ENCODE results near the gene CCDC141. TPM values are rescaled to one million over a fixed set of nuclear protein-coding genes. Genes with fewer than 3 reads are reported as not detected.

The CCDC141 gene
- total and polyA plus RNA-seq, 2 experiments from 2014 or later: 3.0 to 7.2 TPM

DNA sequence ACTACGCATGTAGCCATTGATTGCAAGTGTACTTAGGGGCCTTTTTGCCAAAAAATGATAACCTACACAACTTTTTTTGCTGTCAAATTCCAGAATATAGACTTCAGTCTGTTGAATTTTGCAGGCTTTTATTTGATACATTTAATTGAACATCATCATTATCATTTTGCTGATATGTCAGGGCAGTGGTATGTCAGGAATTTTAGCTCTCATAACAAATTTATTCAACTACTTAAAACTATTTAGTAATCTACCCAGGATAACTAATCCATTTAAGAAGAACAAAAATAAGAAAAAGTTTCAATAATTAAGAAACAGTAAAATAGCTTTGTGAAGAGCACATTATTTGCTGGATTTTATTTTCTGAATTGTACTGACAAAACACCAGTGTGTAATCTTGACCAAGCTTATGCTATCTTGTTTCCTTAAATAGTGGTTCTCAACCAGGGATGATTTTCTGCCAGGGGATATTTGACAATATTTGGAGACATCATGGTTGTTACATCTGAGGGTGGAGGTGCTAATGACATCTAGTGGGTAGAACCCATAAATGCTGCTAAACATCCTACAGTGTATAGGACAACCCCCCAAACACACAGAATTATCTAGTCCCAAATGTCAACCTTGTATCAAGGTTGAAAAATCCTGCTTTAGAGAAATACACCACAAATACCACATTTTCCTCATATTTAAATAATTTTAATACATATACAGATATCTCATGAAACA lies 230.6 kb downstream of the CCDC141 start:
- H3K4me1 ChIP-seq (ENCODE audit: insufficient read depth): no peaks in the 10 kb centered on the region
- H3K79me2 ChIP-seq: no peaks in the 10 kb centered on the region
- H3K36me3 ChIP-seq (replicated peaks; ENCODE audit: insufficient read depth, low read depth): no peaks in the 10 kb centered on the region
- WGBS (ENCODE audit: low lambda C conversion rate, missing lambda C conversion rate): 93% methylated on average over 1 of the region's 1 CpG
- no peak overlapping the region for H2AFZ ChIP-seq
- no peaks in the 10 kb centered on the region for H3K9me3 ChIP-seq (ENCODE audit: low read depth)
- H3K27ac ChIP-seq: no peak overlapping the region
- no peak overlapping the region for H3K4me3 ChIP-seq
- TF ChIP-seq EZH2phosphoT487 (IDR thresholded peaks at IDR 0.05; ENCODE audit: low read depth, severe bottlenecking, unreplicated experiment) (no peak), EZH2 (IDR thresholded peaks at IDR 0.05; ENCODE audit: borderline replicate concordance) (no peak)
- TF ChIP-seq, protein P1, sequence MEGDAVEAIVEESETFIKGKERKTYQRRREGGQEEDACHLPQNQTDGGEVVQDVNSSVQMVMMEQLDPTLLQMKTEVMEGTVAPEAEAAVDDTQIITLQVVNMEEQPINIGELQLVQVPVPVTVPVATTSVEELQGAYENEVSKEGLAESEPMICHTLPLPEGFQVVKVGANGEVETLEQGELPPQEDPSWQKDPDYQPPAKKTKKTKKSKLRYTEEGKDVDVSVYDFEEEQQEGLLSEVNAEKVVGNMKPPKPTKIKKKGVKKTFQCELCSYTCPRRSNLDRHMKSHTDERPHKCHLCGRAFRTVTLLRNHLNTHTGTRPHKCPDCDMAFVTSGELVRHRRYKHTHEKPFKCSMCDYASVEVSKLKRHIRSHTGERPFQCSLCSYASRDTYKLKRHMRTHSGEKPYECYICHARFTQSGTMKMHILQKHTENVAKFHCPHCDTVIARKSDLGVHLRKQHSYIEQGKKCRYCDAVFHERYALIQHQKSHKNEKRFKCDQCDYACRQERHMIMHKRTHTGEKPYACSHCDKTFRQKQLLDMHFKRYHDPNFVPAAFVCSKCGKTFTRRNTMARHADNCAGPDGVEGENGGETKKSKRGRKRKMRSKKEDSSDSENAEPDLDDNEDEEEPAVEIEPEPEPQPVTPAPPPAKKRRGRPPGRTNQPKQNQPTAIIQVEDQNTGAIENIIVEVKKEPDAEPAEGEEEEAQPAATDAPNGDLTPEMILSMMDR (IDR thresholded peaks at IDR 0.05; ENCODE audit: poor library complexity): no peak
- no peaks in the 10 kb centered on the region for H3K9me2 ChIP-seq (replicated peaks; ENCODE audit: insufficient read depth)
- no peaks in the 10 kb centered on the region for H3K27me3 ChIP-seq
- H3K4me2 ChIP-seq: no peak overlapping the region
- H4K20me1 ChIP-seq (ENCODE audit: insufficient read depth, poor library complexity, severe bottlenecking): no peaks in the 10 kb centered on the region
- no peak for DNase-seq (ENCODE audit: low spot score)

DNA sequence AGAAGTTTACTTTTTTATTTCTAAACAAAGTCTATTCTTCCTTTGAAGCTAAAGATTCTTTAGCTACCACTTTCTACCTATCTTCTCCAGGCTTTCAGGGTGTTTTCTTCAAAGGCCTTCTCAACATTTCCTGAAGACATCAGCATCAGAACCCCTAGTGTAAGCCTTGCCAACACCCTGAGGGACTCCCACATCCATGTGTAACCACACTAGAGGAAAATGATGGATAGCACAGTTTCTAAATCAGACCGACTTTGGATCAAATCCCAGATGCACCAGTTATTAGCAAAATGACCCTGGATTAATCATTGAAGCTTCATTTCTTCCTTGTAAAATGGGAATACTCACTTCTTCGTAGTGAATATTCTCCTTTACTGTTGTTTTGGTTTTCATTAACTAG lies 238.0 kb downstream of the CCDC141 start:
- WGBS (ENCODE audit: low lambda C conversion rate, missing lambda C conversion rate): 94% methylated on average over 2 of the region's 2 CpGs
- Histone ChIP-seq H3K27me3 (no peaks in the 10 kb centered on the region), H3K36me3 (replicated peaks; ENCODE audit: insufficient read depth, low read depth) (no peaks in the 10 kb centered on the region), H3K9me2 (replicated peaks; ENCODE audit: insufficient read depth) (no peaks in the 10 kb centered on the region), H3K9me3 (ENCODE audit: low read depth) (no peaks in the 10 kb centered on the region), H3K79me2 (no peaks in the 10 kb centered on the region), H3K4me2 (no peak overlapping the region), H2AFZ (no peak overlapping the region), H3K4me1 (ENCODE audit: insufficient read depth) (no peaks in the 10 kb centered on the region), H3K27ac (no peak overlapping the region), H3K4me3 (no peak overlapping the region), H4K20me1 (ENCODE audit: insufficient read depth, poor library complexity, severe bottlenecking) (no peaks in the 10 kb centered on the region)
- DNase-seq (ENCODE audit: low spot score): no peak
- TF ChIP-seq EZH2 (IDR thresholded peaks at IDR 0.05; ENCODE audit: borderline replicate concordance): no peak
- no peak for TF ChIP-seq EZH2phosphoT487 (IDR thresholded peaks at IDR 0.05; ENCODE audit: low read depth, severe bottlenecking, unreplicated experiment)

DNA sequence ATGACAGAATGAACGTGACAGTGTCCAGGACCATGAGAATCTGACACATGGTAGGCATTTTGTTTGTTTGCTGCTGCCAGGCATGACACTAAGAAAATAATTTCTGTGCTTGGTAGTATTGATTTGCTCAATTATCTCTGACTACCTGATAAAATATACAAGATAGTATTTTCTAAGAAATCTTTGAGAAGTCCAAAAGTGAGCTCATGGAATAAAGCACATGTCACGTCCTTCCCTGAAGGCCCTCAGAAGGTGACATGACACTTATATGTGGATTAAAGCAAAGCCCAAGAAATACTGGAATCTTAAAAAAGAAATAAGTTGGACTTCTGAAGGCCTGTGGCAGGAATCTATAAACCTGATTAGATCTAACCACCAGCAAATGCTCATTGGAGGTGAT lies 238.9 kb downstream of the CCDC141 start:
- Histone ChIP-seq H3K36me3 (replicated peaks; ENCODE audit: insufficient read depth, low read depth) (no peaks in the 10 kb centered on the region), H3K4me2 (no peak overlapping the region), H3K27ac (no peak overlapping the region), H4K20me1 (ENCODE audit: insufficient read depth, poor library complexity, severe bottlenecking) (no peaks in the 10 kb centered on the region), H3K9me2 (replicated peaks; ENCODE audit: insufficient read depth) (no peaks in the 10 kb centered on the region), H3K4me1 (ENCODE audit: insufficient read depth) (no peaks in the 10 kb centered on the region), H3K79me2 (no peaks in the 10 kb centered on the region), H3K9me3 (ENCODE audit: low read depth) (no peaks in the 10 kb centered on the region), H2AFZ (no peak overlapping the region), H3K4me3 (no peak overlapping the region), H3K27me3 (no peaks in the 10 kb centered on the region)
- WGBS (ENCODE audit: low lambda C conversion rate, missing lambda C conversion rate): 79% methylated on average over 2 of the region's 2 CpGs
- DNase-seq (ENCODE audit: low spot score): no peak
- TF ChIP-seq, protein P1 (IDR thresholded peaks at IDR 0.05; ENCODE audit: poor library complexity): no peak
- TF ChIP-seq EZH2 (IDR thresholded peaks at IDR 0.05; ENCODE audit: borderline replicate concordance) (no peak), EZH2phosphoT487 (IDR thresholded peaks at IDR 0.05; ENCODE audit: low read depth, severe bottlenecking, unreplicated experiment) (no peak)

- Histone ChIP-seq H3K4me1 (ENCODE audit: insufficient read depth) (no peaks in the 10 kb centered on the region), H4K20me1 (ENCODE audit: insufficient read depth, poor library complexity, severe bottlenecking) (no peaks in the 10 kb centered on the region), H3K36me3 (replicated peaks; ENCODE audit: insufficient read depth, low read depth) (no peaks in the 10 kb centered on the region), H3K9me3 (ENCODE audit: low read depth) (no peaks in the 10 kb centered on the region), H3K27ac (no peak overlapping the region), H3K27me3 (no peaks in the 10 kb centered on the region), H3K4me2 (no peak overlapping the region), H2AFZ (no peak overlapping the region), H3K9me2 (replicated peaks; ENCODE audit: insufficient read depth) (no peaks in the 10 kb centered on the region), H3K4me3 (no peak overlapping the region), H3K79me2 (no peaks in the 10 kb centered on the region)
- no peak for TF ChIP-seq EZH2 (IDR thresholded peaks at IDR 0.05; ENCODE audit: borderline replicate concordance)
- TF ChIP-seq, protein P1 (IDR thresholded peaks at IDR 0.05; ENCODE audit: poor library complexity): no peak
- TF ChIP-seq EZH2phosphoT487 (IDR thresholded peaks at IDR 0.05; ENCODE audit: low read depth, severe bottlenecking, unreplicated experiment): no peak
- 89% methylated on average over 5 of the region's 5 CpGs for WGBS (ENCODE audit: low lambda C conversion rate, missing lambda C conversion rate)
- no peak for DNase-seq (ENCODE audit: low spot score)
Measured at GRCh38 chr2:178810422-178810821, 239.5 kb downstream of the CCDC141 start.

Measured in hepatocyte (in vitro differentiated cells).